Stomach smooth muscle (tissue), 2 donors: Measurements from ENCODE around the gene CAT.

Source experiments
- H3K27ac ChIP-seq: one replicate; pipeline ENCODE4 v1.7.0; 2013; ENCODE audit warnings: mild to moderate bottlenecking, low read length, inconsistent platforms
- H3K27me3 ChIP-seq, 2 donors: one replicate each; pipeline ENCODE4 v1.7.0; 2013; ENCODE audit warnings: low read length in 2 of 2; ENCODE audit not compliant: insufficient read depth in 2 of 2, control insufficient read depth in 1 of 2
- H3K36me3 ChIP-seq, 2 donors: one replicate each; pipeline ENCODE4 v1.7.0; 2013; ENCODE audit warnings: low read length in 2 of 2; ENCODE audit not compliant: control insufficient read depth in 2 of 2, insufficient read depth in 2 of 2
- H3K4me1 ChIP-seq: one replicate; pipeline ENCODE4 v1.7.0; 2013; ENCODE audit warnings: low read length; ENCODE audit not compliant: control insufficient read depth, insufficient read depth
- H3K4me3 ChIP-seq, 2 donors: one replicate each; pipeline ENCODE4 v1.7.0; 2013; ENCODE audit warnings: low read length in 2 of 2
- H3K9ac ChIP-seq, 2 donors: one replicate each; pipeline ENCODE4 v1.7.0; 2013; ENCODE audit warnings: low read length in 2 of 2, mild to moderate bottlenecking in 1 of 2
- H3K9me3 ChIP-seq, 2 donors: one replicate each; pipeline ENCODE4 v1.7.0; 2013; ENCODE audit warnings: low read length in 2 of 2; ENCODE audit not compliant: control insufficient read depth in 2 of 2
- donor health status: healthy.
- donor health status: Pancreatic carcinoma.

CAT gene

GRCh38 chr11:34425360-34425759 lies 13.4 kb upstream of the CAT start:
- no peaks in the 10 kb centered on the region for H3K9me3 ChIP-seq
- no peaks in the 10 kb centered on the region for H3K4me1 ChIP-seq
- H3K36me3 ChIP-seq = no peaks in the 10 kb centered on the region
- no peak overlapping the region for H3K4me3 ChIP-seq
- no peak overlapping the region for H3K27ac ChIP-seq
- no peaks in the 10 kb centered on the region for H3K27me3 ChIP-seq
- no peak overlapping the region for H3K9ac ChIP-seq

- Histone ChIP-seq H3K27ac (no peak overlapping the region), H3K4me3 (no peak overlapping the region), H3K4me1 (no peaks in the 10 kb centered on the region), H3K9ac (no peak overlapping the region), H3K9me3 (no peaks in the 10 kb centered on the region), H3K27me3 (no peaks in the 10 kb centered on the region), H3K36me3 (no peaks in the 10 kb centered on the region)
Measured at GRCh38 chr11:34425867-34426266, 12.9 kb upstream of the CAT start.

GRCh38 chr11:34426766-34427185 lies 12.0 kb upstream of the CAT start:
- H3K4me3 ChIP-seq = no peak overlapping the region
- H3K4me1 ChIP-seq = no peaks in the 10 kb centered on the region
- H3K9ac ChIP-seq = no peak overlapping the region
- no peak overlapping the region for H3K27ac ChIP-seq
- no peaks in the 10 kb centered on the region for H3K36me3 ChIP-seq
- H3K27me3 ChIP-seq = no peaks in the 10 kb centered on the region
- no peaks in the 10 kb centered on the region for H3K9me3 ChIP-seq

- Histone ChIP-seq H3K27me3 (no peaks in the 10 kb centered on the region), H3K9me3 (no peaks in the 10 kb centered on the region), H3K4me1 (no peaks in the 10 kb centered on the region), H3K4me3 (no peak overlapping the region), H3K36me3 (no peaks in the 10 kb centered on the region), H3K27ac (no peak overlapping the region), H3K9ac (no peak overlapping the region)
Measured at GRCh38 chr11:34427186-34427805, 11.4 kb upstream of the CAT start.

GRCh38 chr11:34431979-34432378 lies 6.8 kb upstream of the CAT start:
- H3K27ac ChIP-seq = no peak overlapping the region
- H3K4me1 ChIP-seq = no peaks in the 10 kb centered on the region
- no peak overlapping the region for H3K4me3 ChIP-seq
- H3K9ac ChIP-seq = no peak overlapping the region
- H3K27me3 ChIP-seq = no peaks in the 10 kb centered on the region
- no peaks in the 10 kb centered on the region for H3K9me3 ChIP-seq
- no peaks in the 10 kb centered on the region for H3K36me3 ChIP-seq

- H3K9me3 ChIP-seq = no peaks in the 10 kb centered on the region
- H3K4me1 ChIP-seq = no peaks in the 10 kb centered on the region
- H3K36me3 ChIP-seq = no peaks in the 10 kb centered on the region
- H3K4me3 ChIP-seq = no peak overlapping the region
- H3K27me3 ChIP-seq = no peaks in the 10 kb centered on the region
- no peak overlapping the region for H3K9ac ChIP-seq
- no peak overlapping the region for H3K27ac ChIP-seq
Measured at GRCh38 chr11:34432822-34433221, 5.9 kb upstream of the CAT start.

- H3K4me1 ChIP-seq = peaks cover 2% of the 10 kb centered on the region
- H3K27me3 ChIP-seq = no peaks in the 10 kb centered on the region
- H3K4me3 ChIP-seq = no peak overlapping the region
- no peaks in the 10 kb centered on the region for H3K36me3 ChIP-seq
- H3K9ac ChIP-seq = no peak overlapping the region
- no peaks in the 10 kb centered on the region for H3K9me3 ChIP-seq
- no peak overlapping the region for H3K27ac ChIP-seq
Measured at GRCh38 chr11:34433899-34434298, 4.8 kb upstream of the CAT start.

- Histone ChIP-seq H3K27me3 (no peaks in the 10 kb centered on the region), H3K27ac (no peak overlapping the region), H3K4me1 (peaks cover 11% of the 10 kb centered on the region), H3K4me3 (peak overlapping the region; percentile 71 to 94), H3K36me3 (no peaks in the 10 kb centered on the region), H3K9me3 (no peaks in the 10 kb centered on the region), H3K9ac (peak overlapping the region; percentile 83 to 85)
Measured at GRCh38 chr11:34437224-34438125, 1.3 kb upstream of the CAT start.

- Histone ChIP-seq H3K4me3 (peak overlapping the region; percentile 71 to 94), H3K4me1 (peaks cover 11% of the 10 kb centered on the region), H3K27ac (peak overlapping the region; percentile 94), H3K9ac (peak overlapping the region; percentile 71 to 85), H3K9me3 (no peaks in the 10 kb centered on the region), H3K36me3 (no peaks in the 10 kb centered on the region), H3K27me3 (no peaks in the 10 kb centered on the region)
Measured at GRCh38 chr11:34439610-34440198, 970 bp downstream of the CAT start.

GRCh38 chr11:34441814-34442213 lies 3.1 kb downstream of the CAT start:
- Histone ChIP-seq H3K9me3 (no peaks in the 10 kb centered on the region), H3K27ac (no peak overlapping the region), H3K4me1 (peaks cover 11% of the 10 kb centered on the region), H3K9ac (no peak overlapping the region), H3K27me3 (no peaks in the 10 kb centered on the region), H3K36me3 (no peaks in the 10 kb centered on the region), H3K4me3 (no peak overlapping the region)
